Activated CD4-positive, alpha-beta T cell treated with anti-CD3 and anti-CD28 coated beads for 24 hours (primary cell): ENCODE data around the gene ITPRIPL1.
A peak's percentile ranks its signal among the peaks of the same experiment; 100 is the strongest.
"Not testable (repeated sequence)": the region's sequence is repeated elsewhere in the genome, so short reads cannot be mapped to it uniquely, and the experiment has no call there.

Source experiments
- DNase-seq, 2 donors: peaks; one replicate each; pipeline ENCODE4 v3.0.0-alpha.2; 2020; ENCODE audit warnings: low read depth in 2 of 2

ITPRIPL1 gene

GRCh38 chr2:96325041-96325883 lies at the start of gene ITPRIPL1:
Gene ITPRIPL1, plus strand, starts transcription at chr2:96325317. Its CDS starts 523 bp downstream, at chr2:96325840.
- DNase-seq = peak in 1 of 2 donors; percentile 39

- DNase-seq = no peak
These were observed 48.2 kb upstream of the ITPRIPL1 start for GRCh38 chr2:96276787-96277499.

- no peak for DNase-seq
These were observed 37.8 kb upstream of the ITPRIPL1 start for GRCh38 chr2:96287273-96287856.

GRCh38 chr2:96291751-96292150 lies 33.4 kb upstream of the ITPRIPL1 start:
- no peak for DNase-seq

GRCh38 chr2:96294271-96294670 lies 30.8 kb upstream of the ITPRIPL1 start:
- not testable (repeated sequence) for DNase-seq

GRCh38 chr2:96296925-96297324 lies 28.2 kb upstream of the ITPRIPL1 start:
- DNase-seq = no peak

GRCh38 chr2:96301865-96302264 lies 23.3 kb upstream of the ITPRIPL1 start:
- no peak for DNase-seq

GRCh38 chr2:96304606-96305005 lies 20.5 kb upstream of the ITPRIPL1 start:
- no peak for DNase-seq

- peak; percentile 87 to 89 for DNase-seq
These were observed 19.8 kb upstream of the ITPRIPL1 start, which contains the start of gene SNRNP200 for GRCh38 chr2:96305091-96305978. Gene SNRNP200, minus strand, starts transcription at chr2:96305546. Its CDS starts 109 bp downstream, at chr2:96305437.

- DNase-seq = no peak
These were observed 19.2 kb upstream of the ITPRIPL1 start for GRCh38 chr2:96305979-96306308.

- DNase-seq = no peak
These were observed 18.7 kb upstream of the ITPRIPL1 start for GRCh38 chr2:96306370-96306769.

GRCh38 chr2:96308248-96308647 lies 16.9 kb upstream of the ITPRIPL1 start:
- DNase-seq = no peak

- no peak for DNase-seq
These were observed 10.1 kb upstream of the ITPRIPL1 start for GRCh38 chr2:96315005-96315399.

- DNase-seq = no peak
These were observed 9.6 kb upstream of the ITPRIPL1 start for GRCh38 chr2:96315400-96316071.

GRCh38 chr2:96316999-96317398 lies 8.1 kb upstream of the ITPRIPL1 start:
- no peak for DNase-seq

- no peak for DNase-seq
These were observed 7.5 kb upstream of the ITPRIPL1 start for GRCh38 chr2:96317584-96317997.

- no peak for DNase-seq
These were observed 6.4 kb upstream of the ITPRIPL1 start for GRCh38 chr2:96318723-96319122.

GRCh38 chr2:96319396-96319795 lies 5.7 kb upstream of the ITPRIPL1 start:
- no peak for DNase-seq

GRCh38 chr2:96320326-96320725 lies 4.8 kb upstream of the ITPRIPL1 start:
- no peak for DNase-seq

- DNase-seq = no peak
These were observed 4.1 kb upstream of the ITPRIPL1 start for GRCh38 chr2:96320728-96321622.
